Activated CD8-positive, alpha-beta memory T cell treated with anti-CD3 and anti-CD28 coated beads for 1 hour (primary cell): ENCODE data around the gene AMN1.

Source experiments
- DNase-seq, 2 donors: peaks; one replicate each; pipeline ENCODE4 v3.0.0-alpha.2; 2020; ENCODE audit warnings: low read depth in 1 of 2; ENCODE audit errors: extremely low read depth in 1 of 2

The AMN1 gene

DNA sequence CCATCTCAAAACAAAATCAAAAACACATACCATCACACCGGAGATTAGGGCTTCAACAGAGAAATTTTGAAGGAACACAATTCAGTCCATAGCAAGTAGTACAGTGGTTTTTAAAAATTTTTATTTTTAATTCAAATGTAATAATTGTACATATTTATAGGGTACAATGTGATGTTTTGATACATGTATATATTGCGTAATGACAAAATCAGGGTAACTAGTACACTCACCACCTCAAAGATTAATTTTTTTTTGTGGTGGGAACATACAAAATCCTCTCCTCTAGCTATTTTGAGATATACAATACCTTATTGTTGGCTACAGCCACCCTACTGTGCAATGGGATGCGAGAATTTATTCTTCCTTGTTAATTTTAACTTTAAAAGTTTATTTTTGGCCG, 95.4 kb downstream of the AMN1 start:
- no peak for DNase-seq

DNA sequence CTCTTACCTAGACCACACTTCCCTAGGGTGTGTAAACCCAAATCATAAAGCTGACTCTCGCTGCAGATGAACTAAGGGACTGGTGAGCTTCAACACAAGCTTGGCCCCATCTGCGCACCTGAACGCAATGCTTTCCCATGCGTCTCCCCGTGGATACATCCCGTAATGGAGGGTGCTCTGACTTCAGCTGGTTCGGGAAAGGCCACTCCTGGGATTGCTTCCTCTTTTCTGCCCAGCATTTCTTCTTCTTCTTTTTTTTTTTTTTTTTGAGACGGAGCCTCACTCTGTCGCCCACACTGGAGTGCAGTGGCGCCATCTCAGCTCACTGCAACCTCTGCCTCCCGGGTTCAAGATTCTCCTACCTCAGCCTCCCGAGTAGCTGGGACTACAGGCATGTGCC, 97.0 kb downstream of the AMN1 start:
- no peak for DNase-seq

DNA sequence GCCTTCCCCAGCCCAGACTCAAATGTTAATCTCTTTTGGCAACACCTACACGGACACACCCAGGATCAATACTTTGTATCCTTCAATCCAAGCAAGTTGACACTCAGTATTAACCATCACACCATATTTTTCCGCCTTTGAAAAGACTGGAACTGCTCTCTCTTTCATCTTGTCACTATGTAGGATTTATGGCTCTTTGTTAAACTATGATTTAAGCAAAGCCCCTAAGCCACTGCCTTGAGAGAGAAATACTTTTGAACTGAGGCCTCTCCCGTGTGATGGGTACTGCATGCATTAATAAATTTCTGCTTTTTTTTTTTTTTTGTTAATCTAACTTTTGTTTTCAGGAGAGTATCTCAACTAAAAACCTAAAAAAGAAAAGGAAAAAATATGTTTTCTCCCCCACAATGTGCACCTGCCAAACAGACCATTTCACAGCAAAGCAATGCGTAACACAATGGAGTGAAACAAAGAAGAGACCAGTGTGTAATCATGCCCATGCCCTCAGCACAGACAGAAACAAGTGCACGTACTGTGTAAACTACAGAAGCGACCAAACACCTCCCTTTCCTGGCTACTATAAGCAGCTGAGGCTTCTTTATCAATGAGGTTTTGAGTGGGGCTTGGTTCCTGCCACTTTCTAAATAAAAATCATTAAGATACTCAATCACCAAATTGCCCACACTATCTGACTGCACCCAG, 97.6 kb downstream of the AMN1 start:
- no peak for DNase-seq

DNA sequence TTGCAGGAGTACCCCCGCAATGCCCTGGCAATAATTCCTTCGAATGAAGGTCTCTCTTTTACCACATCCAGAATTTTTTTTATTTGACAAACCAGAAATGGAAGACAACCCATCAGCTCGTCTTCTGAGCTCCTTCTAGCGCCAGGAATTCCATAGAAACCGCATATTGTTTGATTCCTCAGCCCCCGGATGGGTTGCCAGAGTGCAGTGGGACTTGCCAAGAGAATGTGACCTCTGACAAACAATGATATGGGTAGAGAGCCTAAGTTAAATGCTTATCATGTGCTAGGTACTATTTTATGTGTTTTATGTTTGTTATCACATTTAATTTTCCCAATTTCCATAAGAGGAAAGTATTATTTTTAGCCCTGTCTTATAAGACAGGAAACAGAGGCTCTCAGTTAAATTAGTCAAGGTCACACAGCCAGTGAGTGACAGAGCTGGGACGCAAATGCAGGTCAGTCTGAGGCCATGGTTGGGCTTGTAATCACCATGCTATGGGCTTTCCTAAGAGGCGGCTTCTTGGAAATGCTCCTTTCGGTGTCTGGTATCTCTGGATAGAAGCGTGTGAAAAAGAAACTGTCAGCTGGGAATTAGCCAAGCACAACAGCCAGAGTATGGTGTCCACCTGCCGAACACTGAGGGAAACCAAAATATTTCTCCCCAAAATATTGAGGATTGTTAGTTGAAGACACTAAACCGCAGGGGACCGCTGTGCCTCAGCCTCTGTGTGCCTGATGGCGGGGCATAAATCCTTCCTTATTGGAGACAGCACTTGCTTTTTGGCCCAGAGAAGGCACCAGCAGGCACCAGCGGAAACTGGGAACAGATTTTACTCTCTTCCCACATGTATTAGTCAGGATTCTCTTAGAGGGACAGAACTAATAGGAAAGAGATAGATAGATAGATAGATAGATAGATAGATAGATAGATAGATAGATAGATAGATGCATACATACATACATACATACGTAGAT, 98.8 kb downstream of the AMN1 start:
- DNase-seq = no peak

DNA sequence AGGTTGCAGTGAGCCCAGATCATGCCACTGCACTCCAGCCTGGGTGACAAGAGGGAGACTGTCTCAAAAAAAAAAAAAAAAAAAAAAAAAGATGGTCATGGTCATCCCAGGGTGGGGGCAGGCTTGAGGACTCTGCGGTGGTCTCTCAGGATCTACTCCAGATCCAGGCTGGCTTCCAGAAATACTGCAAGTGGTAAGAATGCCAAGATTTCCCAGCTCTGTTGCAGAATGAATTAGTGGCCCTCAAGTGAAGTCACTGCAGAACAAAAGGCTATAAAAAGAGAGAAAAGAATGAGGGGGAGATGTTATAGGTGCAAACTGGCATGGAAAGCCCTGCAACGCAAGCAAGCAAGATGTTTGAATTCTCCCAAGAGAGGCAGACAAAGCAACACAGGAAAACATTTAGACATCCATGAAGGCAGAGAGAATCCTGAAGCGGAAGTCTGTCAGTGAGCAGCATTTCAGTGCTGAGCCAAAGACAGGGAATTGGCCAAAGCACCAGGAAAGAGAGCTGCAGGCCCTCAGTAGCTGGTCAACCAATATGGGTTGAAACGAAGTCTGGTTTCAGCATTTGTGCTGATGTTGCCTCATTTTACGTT, 101.3 kb downstream of the AMN1 start:
- DNase-seq = no peak

DNA sequence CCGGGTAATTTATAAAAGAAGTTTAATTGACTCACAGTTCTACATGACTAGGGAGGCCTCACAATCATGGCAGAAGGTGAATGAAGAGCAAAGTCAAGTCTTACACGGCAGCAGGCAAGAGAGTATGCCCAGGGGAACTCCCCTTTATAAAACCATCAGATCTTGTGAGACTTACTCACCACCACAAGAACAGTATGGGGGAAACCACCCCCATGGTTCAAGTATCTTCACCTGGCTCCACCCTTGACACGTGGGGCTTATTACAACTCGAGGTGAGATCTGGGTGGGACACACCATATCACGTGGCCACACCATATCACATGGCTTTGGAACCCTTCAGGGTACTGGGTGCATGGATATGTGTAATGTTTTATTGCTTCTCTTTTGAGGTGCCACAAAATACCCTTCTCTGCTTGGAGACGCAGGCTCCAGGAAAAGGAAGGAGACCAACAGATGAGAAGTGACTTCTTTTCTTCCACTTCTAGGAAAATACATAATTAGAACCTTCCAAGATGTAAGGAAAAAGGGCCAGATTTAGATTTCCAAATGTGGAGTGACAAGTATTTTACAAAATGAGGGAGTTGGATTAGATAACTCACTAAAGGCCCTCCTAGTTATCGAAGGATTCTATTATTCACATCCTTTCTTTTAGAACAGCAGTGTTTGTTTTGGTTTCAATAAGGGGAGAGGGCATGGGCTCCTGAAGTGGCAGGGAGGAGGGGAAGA, 102.4 kb downstream of the AMN1 start:
- no peak for DNase-seq

DNA sequence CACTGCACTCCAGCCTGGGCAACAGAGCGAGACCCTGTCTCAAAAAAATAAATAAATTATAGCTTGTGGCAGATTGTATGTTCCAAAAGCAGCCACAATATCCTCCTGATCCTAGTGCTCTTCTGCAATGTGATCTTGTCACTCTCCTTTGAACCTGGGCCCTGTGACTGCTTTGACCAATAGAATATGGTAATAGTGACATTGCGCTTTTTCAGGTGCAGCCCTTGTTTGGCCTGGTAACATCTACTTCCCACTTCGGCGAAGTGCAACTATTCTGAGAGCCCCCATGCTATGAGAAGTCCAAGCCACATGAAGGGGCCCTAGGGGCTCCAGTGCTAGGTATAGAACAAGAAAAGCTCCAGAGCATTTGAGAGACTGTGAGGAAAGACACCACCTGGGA, 106.8 kb downstream of the AMN1 start:
- DNase-seq = no peak
